GM18868 (cell line): ENCODE data around the gene SALL4.
"Not testable (repeated sequence)": the region's sequence is repeated elsewhere in the genome, so short reads cannot be mapped to it uniquely, and the experiment has no call there.

Experiments
- ATAC-seq: cut with Tn5 transposase; IDR thresholded peaks from one replicate; pipeline ENCODE4 v1.9.1; 2021; ENCODE audit warnings: mild to moderate bottlenecking, moderate library complexity; ENCODE audit not compliant: unreplicated experiment

Gene SALL4

GRCh38 chr20:51739722-51740249, 62.5 kb downstream of the SALL4 start:
- no peak for ATAC-seq

- no peak for ATAC-seq
Measured at GRCh38 chr20:51738877-51739447, 63.4 kb downstream of the SALL4 start.

GRCh38 chr20:51738261-51738660, 64.1 kb downstream of the SALL4 start:
- not testable (repeated sequence) for ATAC-seq

GRCh38 chr20:51736947-51737346, 65.4 kb downstream of the SALL4 start:
- no peak for ATAC-seq

DNA sequence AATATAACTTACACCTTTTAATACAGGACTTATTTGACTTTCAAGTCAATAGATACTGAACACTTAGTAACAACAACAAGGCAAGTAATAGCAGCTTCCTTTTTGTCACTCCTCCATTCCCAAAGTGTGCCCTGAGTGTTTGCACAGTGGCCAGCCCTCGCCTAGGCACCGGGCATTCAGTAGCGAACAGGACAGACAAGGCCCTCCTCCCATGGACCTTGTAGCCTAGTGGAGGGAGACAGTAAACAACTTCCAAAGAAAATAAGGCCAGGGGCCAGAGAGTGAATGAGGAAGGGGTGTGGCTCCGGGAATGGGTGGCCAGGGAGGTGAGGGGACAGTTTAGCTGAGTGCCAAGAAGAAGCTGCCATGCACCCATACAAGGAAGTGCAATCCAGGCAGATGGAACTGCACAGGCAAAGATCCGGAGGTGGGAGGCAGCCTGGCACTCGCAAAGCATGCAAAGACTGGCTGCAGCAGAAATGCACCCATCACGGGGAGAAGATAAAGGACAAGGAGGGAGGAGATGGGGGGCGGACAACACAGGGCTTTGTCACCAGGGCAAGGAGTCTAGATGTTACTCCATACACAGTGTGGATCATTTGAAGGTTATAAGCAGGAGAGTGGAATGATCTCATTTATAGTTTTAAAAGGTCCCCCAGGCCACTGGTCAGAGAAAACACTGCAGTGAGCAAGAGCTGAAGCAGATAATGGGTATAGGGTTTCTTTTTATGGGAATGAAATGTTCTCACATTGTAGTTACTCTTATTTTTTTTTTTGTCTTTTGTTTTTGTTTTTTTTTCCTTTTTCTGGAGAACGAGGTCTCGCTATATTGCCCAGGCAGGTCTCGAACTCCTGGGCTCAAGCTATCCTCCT, 66.4 kb downstream of the SALL4 start:
- no peak for ATAC-seq

DNA sequence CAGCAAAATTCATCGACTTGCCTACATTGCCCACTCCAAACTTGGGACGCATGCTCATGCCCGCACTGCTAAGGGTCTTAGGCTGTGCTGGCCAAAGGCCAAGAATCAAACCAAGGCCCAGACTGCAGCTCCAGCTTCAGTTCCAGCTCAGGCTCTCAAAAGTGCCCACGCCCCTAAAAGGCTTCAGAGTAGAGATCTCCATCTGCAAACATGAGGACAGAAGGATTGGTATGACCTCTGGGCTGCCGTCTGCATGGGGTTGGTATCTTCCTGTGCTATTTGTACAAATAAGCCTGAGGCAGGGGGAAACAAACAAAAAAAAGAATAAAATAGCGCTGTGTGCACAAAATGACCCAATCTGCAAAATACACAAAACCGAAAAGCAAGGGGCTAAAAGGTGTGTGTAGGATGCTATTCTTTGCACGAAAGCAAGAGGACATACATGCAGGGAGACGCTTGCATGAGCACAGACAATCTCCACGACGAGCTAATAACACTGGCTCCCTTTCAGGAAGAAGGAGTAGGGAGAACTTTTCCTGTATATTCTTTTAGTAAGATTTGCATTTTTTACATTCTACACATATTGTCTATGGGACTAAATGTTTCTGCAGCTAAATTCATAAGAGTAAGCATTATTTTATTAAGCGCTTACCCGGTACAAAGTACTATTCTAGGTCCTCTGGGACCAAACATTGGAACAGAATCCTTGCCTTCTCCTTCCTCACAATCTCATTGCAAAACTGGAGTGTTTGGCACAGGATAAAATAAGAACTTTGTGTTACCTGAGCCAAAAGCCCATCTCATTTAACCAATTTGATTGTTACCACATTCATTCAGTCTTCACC, 67.2 kb downstream of the SALL4 start:
- ATAC-seq = no peak

DNA sequence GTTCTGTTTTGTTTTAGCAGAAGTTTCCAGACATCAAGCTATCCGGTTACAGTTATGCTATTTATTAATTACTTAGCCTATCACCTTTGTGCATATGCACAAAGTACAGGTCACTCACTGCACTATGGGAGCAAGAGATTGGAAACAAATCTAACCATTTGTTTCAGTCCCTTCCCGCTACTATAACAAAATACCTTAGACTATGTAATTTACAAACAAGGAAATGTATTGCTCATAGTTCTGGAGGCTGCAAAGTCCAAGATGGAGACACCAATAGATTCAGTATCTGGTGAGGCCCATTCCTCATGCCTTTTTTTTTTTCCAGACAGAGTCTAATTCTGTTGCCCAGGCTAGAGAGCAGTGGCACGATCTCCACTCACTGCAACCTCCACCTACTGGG, 69.3 kb downstream of the SALL4 start:
- no peak for ATAC-seq
